G401.6 (cell line): ENCODE data around the gene SPEF1.

Experiments
- FAIRE-seq: peaks from 2 replicates; lab custom pipeline; 2012; peaks lifted over from hg19 to GRCh38; lab: Jason Lieb, UNC

SPEF1 gene

GRCh38 chr20:3729378-3729777 is 51.9 kb downstream of the SPEF1 start:
- no peak for FAIRE-seq

- no peak for FAIRE-seq
Observed at GRCh38 chr20:3728876-3729275, 52.4 kb downstream of the SPEF1 start.

GRCh38 chr20:3728354-3728753 is 52.9 kb downstream of the SPEF1 start:
- FAIRE-seq, result no peak
